Panc1 (cell line): ENCODE measurements around the gene CLEC20A. TPM values are rescaled to one million over a fixed set of nuclear protein-coding genes. Genes with fewer than 3 reads are reported as not detected.

Experiments
- ATAC-seq: fragments of 200-7000 bp; cut with Tn5 transposase; 2 replicates; pipeline ENCODE4 v1.9.1; 2020; ENCODE audit warnings: mild to moderate bottlenecking, moderate library complexity
- BruUV-seq: library from RNA; stranded (reverse); fragments of 400-500 nt; replicated peaks from 2 replicates; lab custom pipeline; 2021; lab: Mats Ljungman, UMichigan
- CTCF ChIA-PET: fragments of 300-600 bp; sonication (Branson Sonifier 250); formaldehyde crosslinking; loops from one replicate; lab custom pipeline; 2022; ENCODE audit warnings: antibody characterized with exemption; lab: Charles Lee
- POLR2A ChIA-PET: fragments of 300-600 bp; sonication (Branson Sonifier 250); formaldehyde crosslinking; loops from one replicate; lab custom pipeline; 2022; ENCODE audit warnings: antibody characterized with exemption; lab: Charles Lee
- DNase-seq: peaks from one replicate; pipeline ENCODE4 v3.0.0-alpha.2; 2010; ENCODE audit warnings: low read depth, low spot score
- H3K27ac ChIP-seq: 2 replicates; pipeline ENCODE4 v1.5.1; 2011; ENCODE audit warnings: mild to moderate bottlenecking, low read length, inconsistent platforms
- H3K27me3 ChIP-seq: fragments of 200-500 bp; sonication (Bioruptor generic); 2 replicates; pipeline ENCODE4 v1.6.0; 2014; ENCODE audit warnings: low read length, inconsistent platforms; ENCODE audit not compliant: control insufficient read depth, insufficient read depth
- H3K36me3 ChIP-seq: fragments of 200-500 bp; sonication (Bioruptor generic); 2 replicates; pipeline ENCODE4 v1.5.1; 2014; ENCODE audit warnings: inconsistent platforms, mild to moderate bottlenecking, low read length, moderate library complexity; ENCODE audit not compliant: control insufficient read depth, insufficient read depth
- H3K4me1 ChIP-seq: 2 replicates; pipeline ENCODE4 v1.5.1; 2011; ENCODE audit warnings: inconsistent platforms, mild to moderate bottlenecking, low read length, moderate library complexity; ENCODE audit not compliant: control insufficient read depth, insufficient read depth
- H3K4me3 ChIP-seq, 2 experiments: 2 replicates each; pipeline ENCODE4 v1.5.1; 2011 to 2012; ENCODE audit warnings: low read depth in 2 of 2, low read length in 2 of 2, mild to moderate bottlenecking in 2 of 2, inconsistent platforms in 1 of 2, moderate library complexity in 1 of 2
- H3K9me3 ChIP-seq: fragments of 200-500 bp; sonication (Bioruptor generic); 2 replicates; pipeline ENCODE4 v1.5.1; 2014; ENCODE audit warnings: low read depth, mild to moderate bottlenecking, inconsistent platforms, low read length, moderate library complexity; ENCODE audit not compliant: control insufficient read depth, insufficient read depth
- CTCF ChIP-seq: fragments of 450-650 bp; IDR thresholded peaks from 2 replicates; pipeline ENCODE4 v1.5.1; 2017; ENCODE audit warnings: mild to moderate bottlenecking
- POLR2AphosphoS5 ChIP-seq: IDR thresholded peaks from 2 replicates; pipeline ENCODE4 v1.6.1; 2012; ENCODE audit warnings: mild to moderate bottlenecking, low read depth, low read length, moderate library complexity
- REST ChIP-seq, 2 experiments: IDR thresholded peaks; 2 replicates each; pipeline ENCODE4 v1.6.1; 2011 to 2012; ENCODE audit warnings: low read depth in 2 of 2, control low read depth in 1 of 2, low read length in 1 of 2, mild to moderate bottlenecking in 1 of 2, moderate library complexity in 1 of 2; ENCODE audit not compliant: insufficient read depth in 1 of 2
- SIN3A ChIP-seq: IDR thresholded peaks from 2 replicates; pipeline ENCODE4 v1.6.1; 2012; ENCODE audit warnings: low read depth, mild to moderate bottlenecking, low read length, moderate library complexity, borderline replicate concordance; ENCODE audit not compliant: insufficient read depth
- TCF7L2 ChIP-seq: IDR thresholded peaks from 2 replicates; pipeline ENCODE4 v1.6.1; 2011; ENCODE audit warnings: mild to moderate bottlenecking, low read depth, low read length, inconsistent platforms
- in situ Hi-C: cut with HindIII; loops from 2 replicates; pipeline ENCODE4 v1.10.0; 2016; ENCODE audit warnings: low sequenced_read_pairs, low pct_unique_long_range_greater_than_20kb
- intact Hi-C: fragments of 100-400 bp; cut with micrococcal nuclease; formaldehyde crosslinking; loops from one replicate; pipeline ENCODE4 v1.10.0; 2022; ENCODE audit not compliant: unreplicated experiment
- total RNA-seq: library from RNA; stranded (reverse); gene quantifications from one replicate; pipeline ENCODE4 v1.2.1, GENCODE V29; 2021; ENCODE audit not compliant: unreplicated experiment

CLEC20A gene
- total RNA-seq, 1 experiment from 2014 or later: not detected

GRCh38 chr1:178461701-178462100 lies 35.1 kb downstream of the CLEC20A start:
- TF ChIP-seq REST (IDR thresholded peaks at IDR 0.05; ENCODE audit: insufficient read depth in 1 of 2, low read depth in 2 of 2, low read length in 1 of 2) (no peak), POLR2AphosphoS5 (no peak), TCF7L2 (no peak), SIN3A (no peak), CTCF (no peak)
- no peak overlapping the region for H3K27ac ChIP-seq
- in situ Hi-C loops: no loop called here
- peaks cover 9% of the 10 kb centered on the region for H3K36me3 ChIP-seq
- no peaks in the 10 kb centered on the region for H3K27me3 ChIP-seq
- no peaks in the 10 kb centered on the region for H3K4me1 ChIP-seq
- no peaks in the 10 kb centered on the region for H3K9me3 ChIP-seq
- no TSS peak for BruUV-seq
- no peak for DNase-seq
- intact Hi-C loops: no loop called here
- ChIA-PET POLR2A (no interaction called here), CTCF (no interaction called here)
- no peak for ATAC-seq
- H3K4me3 ChIP-seq: no peak overlapping the region

- CTCF ChIA-PET: no interaction called here
- Histone ChIP-seq H3K27ac (no peak overlapping the region), H3K4me1 (no peaks in the 10 kb centered on the region), H3K9me3 (no peaks in the 10 kb centered on the region), H3K27me3 (no peaks in the 10 kb centered on the region), H3K36me3 (peaks cover 8% of the 10 kb centered on the region), H3K4me3 (no peak overlapping the region)
- TF ChIP-seq SIN3A (no peak), CTCF (no peak), POLR2AphosphoS5 (no peak), TCF7L2 (no peak), REST (IDR thresholded peaks at IDR 0.05; ENCODE audit: insufficient read depth in 1 of 2, low read depth in 2 of 2, low read length in 1 of 2) (no peak)
- POLR2A ChIA-PET: no interaction called here
- no peak for ATAC-seq
- no TSS peak for BruUV-seq
- intact Hi-C loops (no loop called here), in situ Hi-C loops (no loop called here)
- no peak for DNase-seq
These were observed 35.7 kb downstream of the CLEC20A start for GRCh38 chr1:178461104-178461503.
